ENCODE results near the gene CTNNA2. TPM values are rescaled to one million over a fixed set of nuclear protein-coding genes. Genes with fewer than 3 reads are reported as not detected.

The CTNNA2 gene
- total and polyA plus RNA-seq, 2 of the 8 experiments (the other 6 are each of a cell fraction or from before 2014, with no cell fraction given) = 3.9 to 9.0 TPM

- no peak for TF ChIP-seq CHD7 (IDR thresholded peaks at IDR 0.05; ENCODE audit: insufficient replicate concordance, low read length)
- no peak for TF ChIP-seq CHD1 (IDR thresholded peaks at IDR 0.05; ENCODE audit: low read depth, low read length)
Measured at GRCh38 chr2:79580175-79580574, 67.3 kb downstream of the CTNNA2 start (continued).

Data from H1 (cell line).